Loucy (cell line): Measurements from ENCODE around the gene PRMT2.

ENCODE experiments used
- EZH2phosphoT487 ChIP-seq: fragments of 200-600 bp; IDR thresholded peaks from 2 replicates; pipeline ENCODE4 v1.6.1; 2018; ENCODE audit warnings: antibody characterized with exemption, mild to moderate bottlenecking, moderate library complexity, borderline replicate concordance
- TF ChIP-seq, protein P1 (sequence below): fragments of 200-600 bp; sonication (generic); conservative IDR thresholded peaks from 2 replicates; pipeline ENCODE4 v1.5.1; 2014; ENCODE audit warnings: mild to moderate bottlenecking, antibody characterized with exemption, low read length

DNA sequence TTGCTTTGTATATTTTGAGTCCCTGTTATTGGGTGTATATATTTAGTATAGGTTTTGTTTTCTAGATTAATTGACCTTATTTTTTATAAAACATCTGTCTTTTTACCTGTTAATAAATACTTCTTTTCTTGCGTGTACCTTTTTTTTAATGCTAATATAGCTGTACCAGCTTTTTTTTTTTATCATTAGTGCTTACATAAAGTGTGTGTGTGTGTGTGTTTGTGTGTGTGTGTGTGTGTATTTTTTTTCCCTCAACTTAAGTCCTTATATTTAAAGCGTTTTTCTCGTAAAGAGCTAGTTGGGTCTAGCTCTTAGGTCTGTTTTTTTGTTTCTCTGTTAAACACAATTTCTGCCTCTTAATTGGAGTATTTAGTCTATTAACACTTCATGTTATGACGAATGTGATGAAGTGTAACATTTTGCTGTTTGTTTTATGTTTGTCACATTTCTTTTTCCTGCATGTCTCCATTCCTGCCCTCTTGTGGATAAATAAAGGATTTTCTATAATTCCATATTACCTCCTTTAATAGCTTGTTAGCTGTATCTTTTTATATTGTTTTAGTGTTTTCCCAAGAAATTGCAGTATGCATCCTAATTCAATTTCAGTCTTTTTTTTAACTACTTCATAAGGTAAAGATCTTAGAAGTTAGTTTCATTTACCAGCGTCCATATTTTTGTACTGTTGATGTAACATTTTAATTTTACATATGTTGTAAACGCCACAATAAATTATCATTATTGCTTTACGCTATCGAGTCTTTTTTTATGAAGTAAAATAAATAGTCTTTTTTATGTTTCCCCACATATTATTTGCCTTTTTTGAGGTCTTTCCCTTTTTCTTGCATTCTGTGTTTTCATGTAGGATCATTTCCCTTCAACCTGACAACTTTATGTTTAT is 4.3 kb downstream of the PRMT2 start:
- no peak for TF ChIP-seq EZH2phosphoT487
- TF ChIP-seq, protein P1, sequence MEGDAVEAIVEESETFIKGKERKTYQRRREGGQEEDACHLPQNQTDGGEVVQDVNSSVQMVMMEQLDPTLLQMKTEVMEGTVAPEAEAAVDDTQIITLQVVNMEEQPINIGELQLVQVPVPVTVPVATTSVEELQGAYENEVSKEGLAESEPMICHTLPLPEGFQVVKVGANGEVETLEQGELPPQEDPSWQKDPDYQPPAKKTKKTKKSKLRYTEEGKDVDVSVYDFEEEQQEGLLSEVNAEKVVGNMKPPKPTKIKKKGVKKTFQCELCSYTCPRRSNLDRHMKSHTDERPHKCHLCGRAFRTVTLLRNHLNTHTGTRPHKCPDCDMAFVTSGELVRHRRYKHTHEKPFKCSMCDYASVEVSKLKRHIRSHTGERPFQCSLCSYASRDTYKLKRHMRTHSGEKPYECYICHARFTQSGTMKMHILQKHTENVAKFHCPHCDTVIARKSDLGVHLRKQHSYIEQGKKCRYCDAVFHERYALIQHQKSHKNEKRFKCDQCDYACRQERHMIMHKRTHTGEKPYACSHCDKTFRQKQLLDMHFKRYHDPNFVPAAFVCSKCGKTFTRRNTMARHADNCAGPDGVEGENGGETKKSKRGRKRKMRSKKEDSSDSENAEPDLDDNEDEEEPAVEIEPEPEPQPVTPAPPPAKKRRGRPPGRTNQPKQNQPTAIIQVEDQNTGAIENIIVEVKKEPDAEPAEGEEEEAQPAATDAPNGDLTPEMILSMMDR: peak; percentile 66
